SK-N-SH treated with all-trans-retinoic acid at 6 μM for 48 hours (cell line): Measurements from ENCODE around the gene RFXAP.

Experiments used
- SNAI2 ChIP-seq: fragments of 250-450 bp; sonication (Bioruptor Pico); IDR thresholded peaks from 2 replicates; pipeline ENCODE4 v1.5.0; 2020; ENCODE audit warnings: mild to moderate bottlenecking, moderate library complexity
- ZFP3 ChIP-seq: fragments of 250-450 bp; sonication (Bioruptor Pico); IDR thresholded peaks from 2 replicates; pipeline ENCODE4 v1.5.0; 2020; ENCODE audit warnings: mild to moderate bottlenecking, moderate library complexity

DNA sequence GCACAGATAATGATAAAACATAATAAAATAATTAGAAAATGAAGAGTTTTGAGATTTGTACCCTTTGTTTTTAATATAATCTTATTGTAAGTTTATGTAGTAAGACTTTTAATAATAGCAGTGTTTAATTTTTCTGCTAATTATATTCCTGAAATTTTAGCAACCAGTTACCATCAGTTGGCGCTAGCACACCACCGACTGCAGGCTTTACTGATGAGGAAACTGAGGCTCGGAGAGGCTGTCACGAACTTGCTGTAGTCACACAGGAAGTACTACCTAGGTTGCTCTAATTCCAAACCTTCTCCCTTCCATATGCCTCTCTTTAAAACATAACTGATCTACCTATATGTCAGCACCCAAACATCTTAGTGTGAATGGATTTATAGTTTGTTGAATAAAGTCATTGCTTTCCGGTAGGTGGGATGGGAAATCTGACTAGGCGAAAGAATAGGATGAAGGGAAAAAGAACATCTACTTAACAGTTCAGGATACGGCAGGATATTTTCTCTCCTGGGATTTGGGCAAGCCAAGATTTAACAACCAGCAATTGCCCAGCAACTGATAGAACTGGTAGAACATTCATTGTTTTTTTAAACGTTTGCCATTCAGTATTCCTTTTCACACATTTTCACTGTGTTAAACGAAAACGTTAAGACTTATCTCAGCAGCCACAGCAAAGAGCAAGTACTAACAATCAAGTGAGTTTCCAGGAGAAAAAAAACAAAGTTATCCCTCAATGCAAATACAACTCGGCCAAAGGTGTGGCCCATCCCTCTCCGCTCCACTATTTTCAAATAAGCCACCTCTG is 822 bp upstream of the RFXAP start:
- TF ChIP-seq SNAI2 (CRISPR knock-in tag) (no peak), ZFP3 (no peak)
